ENCODE data around the gene ATP6V1B1. TPM values are rescaled to one million over a fixed set of nuclear protein-coding genes. Genes with fewer than 3 reads are reported as not detected.
A peak's percentile ranks its signal among the peaks of the same experiment; 100 is the strongest.

Gene ATP6V1B1
- total RNA-seq, 1 experiment from 2014 or later: not detected

- CTCF ChIA-PET: no interaction called here
- Histone ChIP-seq H3K4me1 (ENCODE audit: insufficient read depth, low read length) (no peaks in the 10 kb centered on the region), H3K9ac (ENCODE audit: low read length) (no peak overlapping the region), H3K9me3 (ENCODE audit: low read length) (no peaks in the 10 kb centered on the region), H4K20me1 (ENCODE audit: low read length) (no peaks in the 10 kb centered on the region), H3K36me3 (ENCODE audit: low read depth, low read length) (peaks cover 20% of the 10 kb centered on the region), H2AFZ (ENCODE audit: low read length) (no peak overlapping the region), H3K4me2 (ENCODE audit: low read length) (no peak overlapping the region), H3K4me3 (ENCODE audit: low read length) (no peak overlapping the region), H3K9me2 (replicated peaks; ENCODE audit: low read length) (no peaks in the 10 kb centered on the region), H3K79me2 (ENCODE audit: low read length) (no peaks in the 10 kb centered on the region), H3K27ac (ENCODE audit: low read length) (no peak overlapping the region), H3K27me3 (ENCODE audit: low read length) (no peaks in the 10 kb centered on the region), H3F3A (ENCODE audit: low read length, unreplicated experiment) (no peaks in the 10 kb centered on the region)
- intact Hi-C loops (cut with micrococcal nuclease): no loop called here
- POLR2A ChIA-PET (ENCODE audit: unreplicated experiment): no interaction called here
- BruUV-seq (replicated peaks): no TSS peak
- DNase-seq: no peak
- ATAC-seq: no peak
- no peak for TF ChIP-seq CTCF (conservative IDR thresholded peaks at IDR 0.05; ENCODE audit: low read depth, low read length)
- no peak for TF ChIP-seq EZH2 (IDR thresholded peaks at IDR 0.05; ENCODE audit: low read length, unreplicated experiment)
- TF ChIP-seq EZH2phosphoT487 (IDR thresholded peaks at IDR 0.05; ENCODE audit: borderline replicate concordance, low read length): no peak
These were observed 48.0 kb downstream of the ATP6V1B1 start for GRCh38 chr2:70983506-70984227.

- Histone ChIP-seq H3K9me3 (ENCODE audit: low read length) (no peaks in the 10 kb centered on the region), H3K9me2 (replicated peaks; ENCODE audit: low read length) (no peaks in the 10 kb centered on the region), H3K4me3 (ENCODE audit: low read length) (no peak overlapping the region), H3F3A (ENCODE audit: low read length, unreplicated experiment) (no peaks in the 10 kb centered on the region), H2AFZ (ENCODE audit: low read length) (no peak overlapping the region), H3K79me2 (ENCODE audit: low read length) (no peaks in the 10 kb centered on the region), H3K4me2 (ENCODE audit: low read length) (no peak overlapping the region), H3K27me3 (ENCODE audit: low read length) (no peaks in the 10 kb centered on the region), H3K9ac (ENCODE audit: low read length) (no peak overlapping the region), H3K4me1 (ENCODE audit: insufficient read depth, low read length) (no peaks in the 10 kb centered on the region), H3K36me3 (ENCODE audit: low read depth, low read length) (peaks cover 23% of the 10 kb centered on the region), H3K27ac (ENCODE audit: low read length) (no peak overlapping the region), H4K20me1 (ENCODE audit: low read length) (no peaks in the 10 kb centered on the region)
- ChIA-PET CTCF (no interaction called here), POLR2A (ENCODE audit: unreplicated experiment) (no interaction called here)
- intact Hi-C loops (cut with micrococcal nuclease): no loop called here
- TF ChIP-seq CTCF (conservative IDR thresholded peaks at IDR 0.05; ENCODE audit: low read depth, low read length) (no peak), EZH2 (IDR thresholded peaks at IDR 0.05; ENCODE audit: low read length, unreplicated experiment) (no peak), EZH2phosphoT487 (IDR thresholded peaks at IDR 0.05; ENCODE audit: borderline replicate concordance, low read length) (no peak)
- DNase-seq (no peak), ATAC-seq (no peak)
- BruUV-seq (replicated peaks): no TSS peak
These were observed 48.5 kb downstream of the ATP6V1B1 start for GRCh38 chr2:70984228-70984575.

- no peak overlapping the region for H3K27ac ChIP-seq (ENCODE audit: low read length)
- BruUV-seq (replicated peaks): no TSS peak
- no peaks in the 10 kb centered on the region for H3K27me3 ChIP-seq (ENCODE audit: low read length)
- H3K9me2 ChIP-seq (replicated peaks; ENCODE audit: low read length): no peaks in the 10 kb centered on the region
- no peak overlapping the region for H3K4me3 ChIP-seq (ENCODE audit: low read length)
- no peaks in the 10 kb centered on the region for H3K79me2 ChIP-seq (ENCODE audit: low read length)
- TF ChIP-seq CTCF (conservative IDR thresholded peaks at IDR 0.05; ENCODE audit: low read depth, low read length) (peak; percentile 61), EZH2 (IDR thresholded peaks at IDR 0.05; ENCODE audit: low read length, unreplicated experiment) (no peak)
- no peaks in the 10 kb centered on the region for H3F3A ChIP-seq (ENCODE audit: low read length, unreplicated experiment)
- H2AFZ ChIP-seq (ENCODE audit: low read length): no peak overlapping the region
- no peak overlapping the region for H3K9ac ChIP-seq (ENCODE audit: low read length)
- intact Hi-C loops (cut with micrococcal nuclease): no loop called here
- H3K36me3 ChIP-seq (ENCODE audit: low read depth, low read length): peaks cover 27% of the 10 kb centered on the region
- no peaks in the 10 kb centered on the region for H3K9me3 ChIP-seq (ENCODE audit: low read length)
- ChIA-PET POLR2A (ENCODE audit: unreplicated experiment) (no interaction called here), CTCF (no interaction called here)
- H3K4me2 ChIP-seq (ENCODE audit: low read length): no peak overlapping the region
- ATAC-seq: peak; percentile 64
- no peaks in the 10 kb centered on the region for H3K4me1 ChIP-seq (ENCODE audit: insufficient read depth, low read length)
- no peak for DNase-seq
- H4K20me1 ChIP-seq (ENCODE audit: low read length): no peaks in the 10 kb centered on the region
These were observed 49.0 kb downstream of the ATP6V1B1 start for GRCh38 chr2:70984576-70985282.

All from PC-3 (cell line).